ENCODE measurements around the gene SNRPD3. TPM values are rescaled to one million over a fixed set of nuclear protein-coding genes. Genes with fewer than 3 reads are reported as not detected.

The SNRPD3 gene
- polyA plus RNA-seq, 3 donors: 180 to 218 (median 203) TPM

GRCh38 chr22:24559471-24559870 is 3.7 kb downstream of the SNRPD3 start:
- no peak for DNase-seq

GRCh38 chr22:24563246-24563645 is 7.4 kb downstream of the SNRPD3 start:
- no peak for DNase-seq

GRCh38 chr22:24564376-24565058 is 8.7 kb downstream of the SNRPD3 start:
- no peak for DNase-seq

DNA sequence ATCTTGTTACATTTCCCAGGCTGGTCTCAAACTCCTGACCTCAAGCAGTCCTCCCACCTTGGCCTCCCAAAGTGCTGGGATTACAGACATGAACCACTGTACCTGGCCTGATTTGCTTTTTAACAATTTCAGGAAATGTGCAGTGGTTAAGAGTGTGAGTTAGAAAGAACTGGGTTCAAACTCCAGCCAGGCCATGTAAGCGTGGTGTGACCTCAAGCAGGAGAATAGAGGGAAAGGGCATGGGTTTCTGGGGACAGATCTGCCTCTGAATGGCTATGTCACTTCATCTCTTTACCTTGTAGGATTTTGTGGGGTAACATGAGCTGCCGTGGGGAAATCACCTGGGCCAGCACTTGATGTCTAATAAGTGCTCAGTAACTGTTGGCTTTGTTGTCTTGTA is 9.3 kb downstream of the SNRPD3 start:
- DNase-seq: no peak

- no peak for DNase-seq
These were observed 11.2 kb downstream of the SNRPD3 start for GRCh38 chr22:24566899-24567511.

- DNase-seq: no peak
These were observed 11.9 kb downstream of the SNRPD3 start for GRCh38 chr22:24567668-24568067.

DNA sequence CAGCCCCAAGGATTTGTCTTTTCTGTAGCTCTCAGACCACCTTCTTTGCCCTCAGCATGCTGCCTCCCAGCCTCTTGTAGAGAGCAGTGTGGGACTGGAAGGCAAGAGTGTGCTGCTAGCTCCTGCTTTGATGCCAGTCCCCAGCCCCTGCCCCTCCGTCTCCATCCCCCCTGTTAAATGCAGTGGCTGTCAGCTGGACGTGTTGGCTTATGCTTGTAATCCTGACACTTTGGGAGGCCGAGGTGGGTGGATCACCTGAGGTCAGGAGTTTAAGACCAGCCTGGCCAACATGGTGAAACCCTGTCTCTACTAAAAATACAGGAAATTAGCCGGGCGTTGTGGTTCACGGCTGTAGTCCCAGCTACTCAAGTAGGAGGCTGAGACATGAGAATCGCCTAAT is 15.5 kb downstream of the SNRPD3 start:
- DNase-seq: no peak

- DNase-seq: no peak
These were observed 21.0 kb downstream of the SNRPD3 start for GRCh38 chr22:24576778-24577177.

GRCh38 chr22:24578355-24579257 is 22.8 kb downstream of the SNRPD3 start:
- peak; percentile 31 for DNase-seq

DNA sequence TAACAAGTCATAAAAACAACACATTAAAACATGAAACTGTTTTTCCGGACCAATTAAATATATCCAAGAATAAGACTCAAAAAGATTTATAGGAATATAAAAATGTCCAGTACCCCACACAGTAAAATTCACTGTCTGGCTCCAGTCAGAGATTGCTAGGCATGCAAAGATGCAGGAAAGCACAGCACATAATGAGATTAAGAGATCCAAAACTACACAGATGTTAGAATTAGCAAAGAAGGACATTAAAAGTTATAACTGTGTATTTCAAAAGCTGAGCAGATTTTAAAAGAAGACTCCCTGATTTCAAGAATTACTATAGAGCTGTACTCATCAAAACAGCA is 23.4 kb downstream of the SNRPD3 start:
- no peak for DNase-seq

DNA sequence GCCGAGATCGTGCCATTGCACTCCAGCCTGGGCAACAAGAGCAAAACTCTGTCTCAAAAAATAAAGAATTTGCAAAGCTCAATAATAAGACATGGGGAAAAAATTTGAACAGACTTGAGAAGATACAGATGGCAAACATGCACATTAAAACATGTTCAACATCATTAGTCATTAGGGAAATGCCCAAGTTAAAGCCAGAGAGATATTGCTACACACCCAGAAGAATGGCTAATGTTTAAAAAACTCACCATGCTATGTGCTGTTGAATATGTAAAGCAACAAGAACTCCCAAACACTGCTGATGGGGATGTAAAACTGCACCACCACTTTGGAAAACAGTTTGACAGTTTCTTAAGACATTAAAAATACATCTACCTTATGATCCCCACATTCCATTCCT is 24.5 kb downstream of the SNRPD3 start:
- DNase-seq: no peak

DNA sequence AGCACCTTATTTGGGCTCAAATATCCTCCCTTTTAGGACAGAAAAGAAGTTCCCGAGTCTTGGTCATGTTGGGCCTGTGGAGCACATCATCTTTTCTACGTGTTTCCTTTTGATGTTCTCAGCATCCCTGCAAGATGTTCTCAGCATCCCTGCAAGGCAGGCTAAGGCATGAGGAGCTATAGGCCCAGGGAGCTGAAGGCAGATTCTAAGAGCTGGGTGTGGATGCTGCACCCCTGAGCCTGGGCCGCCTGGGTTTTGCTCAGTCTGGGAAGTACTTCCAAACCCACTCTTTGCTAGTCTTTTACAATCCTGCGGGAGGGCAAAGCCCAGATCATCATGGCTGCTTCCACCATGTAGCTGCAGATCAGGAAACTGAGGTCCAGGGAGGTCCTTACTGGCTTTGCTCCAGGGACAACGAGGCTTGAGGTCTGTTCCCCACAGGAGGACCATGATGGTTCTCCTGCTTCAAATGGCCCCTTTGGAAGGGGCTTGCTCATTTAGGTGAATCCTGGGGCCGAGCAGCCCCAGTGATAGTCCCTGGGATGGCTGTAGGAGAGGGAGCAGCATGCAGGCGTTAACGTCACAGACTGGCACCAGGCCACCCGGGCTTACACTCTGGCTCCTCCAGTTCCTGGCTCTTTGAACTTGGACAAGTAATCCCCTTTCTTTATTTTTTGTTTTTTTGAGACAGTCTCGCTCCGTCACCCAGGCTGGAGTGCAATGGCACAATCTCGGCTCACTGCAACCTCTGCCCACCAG is 26.4 kb downstream of the SNRPD3 start:
- no peak for DNase-seq

- no peak for DNase-seq
These were observed 27.7 kb downstream of the SNRPD3 start for GRCh38 chr22:24583221-24584165.

DNA sequence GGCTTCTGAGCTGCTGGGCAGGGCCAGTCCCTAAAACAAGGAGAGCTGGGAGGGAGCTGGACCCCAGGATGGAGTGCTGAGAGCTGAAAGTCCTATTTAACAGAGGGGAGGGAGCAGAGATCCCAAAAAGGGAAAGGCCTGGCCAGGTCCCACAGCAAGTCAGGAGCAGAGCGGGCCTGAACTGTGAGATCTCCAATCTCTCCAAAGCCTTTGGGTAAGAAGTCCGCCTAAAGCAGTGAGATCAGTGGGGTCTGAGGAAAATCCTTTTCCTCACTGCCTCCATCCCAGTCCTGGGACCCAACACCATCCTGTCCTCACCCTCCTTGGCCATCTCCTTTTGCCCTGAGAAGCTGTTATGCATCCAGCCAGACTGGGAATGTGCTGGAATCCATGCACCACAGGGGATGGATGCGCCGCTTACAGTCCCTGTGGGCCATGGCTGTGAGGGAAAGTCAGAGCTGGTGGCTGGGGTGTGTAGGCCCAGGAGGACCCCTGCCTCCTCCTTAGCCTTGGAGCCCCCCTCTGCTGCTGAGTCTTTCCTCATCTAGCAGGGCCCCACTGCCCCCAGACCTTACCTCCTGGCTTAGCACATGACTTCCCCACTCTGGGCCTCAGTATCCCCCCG is 28.5 kb downstream of the SNRPD3 start:
- no peak for DNase-seq

DNA sequence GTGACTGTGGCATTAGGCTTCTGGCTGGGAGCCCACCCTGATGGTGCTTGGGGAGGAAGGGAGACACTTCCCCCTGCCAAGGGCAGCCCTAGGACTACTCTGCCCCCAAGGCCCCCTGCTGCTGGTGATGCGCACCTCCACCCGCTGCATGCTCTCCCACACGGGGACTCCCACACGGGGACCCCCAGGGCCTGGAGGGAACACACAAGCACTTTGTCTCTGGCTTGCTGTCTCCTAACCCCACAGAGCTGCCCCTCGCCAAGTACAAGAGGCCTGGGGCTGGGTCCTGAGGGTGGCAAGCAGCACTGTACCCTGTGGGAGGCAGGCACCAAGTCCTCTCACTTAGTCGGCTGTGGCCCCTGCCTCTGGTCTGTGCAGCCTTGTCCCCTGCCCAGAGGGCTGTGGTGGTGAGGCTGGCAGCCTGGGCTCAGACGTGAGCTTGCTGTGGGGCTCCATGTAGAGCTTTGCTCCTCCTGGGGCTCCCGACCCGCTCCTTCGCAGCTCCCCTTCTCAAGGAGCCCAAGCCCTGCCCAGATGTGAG is 29.1 kb downstream of the SNRPD3 start:
- no peak for DNase-seq

- DNase-seq: no peak
These were observed 29.7 kb downstream of the SNRPD3 start for GRCh38 chr22:24585461-24585860.

DNA sequence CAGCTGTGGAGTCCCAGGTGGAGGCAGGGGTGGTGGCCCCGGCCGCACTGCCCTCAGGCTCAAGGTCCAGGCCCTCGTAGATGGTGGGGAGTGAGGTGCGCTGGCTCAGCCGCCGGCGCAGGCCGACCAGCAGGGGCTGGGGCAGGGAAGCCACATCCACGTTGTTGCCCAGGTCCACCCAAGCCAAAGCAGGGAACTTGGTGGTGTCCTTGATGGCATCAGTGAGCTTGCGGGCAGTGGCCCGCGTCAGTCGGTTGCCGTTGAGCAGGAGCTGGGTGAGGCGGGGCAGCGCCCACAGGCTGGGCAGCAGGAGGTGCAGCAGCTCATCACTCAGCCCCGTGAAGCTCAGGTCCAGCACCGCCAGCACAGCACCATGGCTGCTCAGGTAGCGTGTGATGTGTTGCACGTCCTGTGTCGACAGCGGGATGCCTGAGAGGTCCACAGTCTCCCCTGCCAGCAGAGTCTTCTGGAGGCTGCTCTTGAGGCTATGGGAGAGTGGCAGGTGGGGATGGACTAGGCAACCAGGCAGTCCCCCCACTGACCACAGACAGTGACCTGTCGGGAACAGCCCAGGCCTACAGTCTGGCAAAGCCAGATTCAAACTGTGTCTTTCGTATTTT is 30.2 kb downstream of the SNRPD3 start:
- no peak for DNase-seq

GRCh38 chr22:24587251-24587650 is 31.5 kb downstream of the SNRPD3 start:
- DNase-seq: no peak

- no peak for DNase-seq
These were observed 32.1 kb downstream of the SNRPD3 start for GRCh38 chr22:24587948-24588347.

- no peak for DNase-seq
These were observed 32.6 kb downstream of the SNRPD3 start for GRCh38 chr22:24588381-24588756.

Data from renal pelvis (tissue), 4 donors.